Uterus (tissue), 2 donors: ENCODE results near the gene PFKFB3.

Experiments
- POLR2A ChIP-seq, 2 donors: fragments of 450-650 bp; IDR thresholded peaks; one replicate each; pipeline ENCODE4 v1.6.1; 2016; ENCODE audit warnings: antibody characterized with exemption in 2 of 2, mild to moderate bottlenecking in 1 of 2, moderate library complexity in 1 of 2
- TF ChIP-seq, protein P1 (sequence below), 4 experiments: fragments of 200-600 bp in 2 of 4; fragments of 450-650 bp in 2 of 4; sonication (generic) in 2 of 4; IDR thresholded peaks; one replicate each; pipeline ENCODE4 v1.5.1; 2016 to 2019; ENCODE audit warnings: antibody characterized with exemption in 4 of 4, mild to moderate bottlenecking in 2 of 4, moderate library complexity in 1 of 4

- TF ChIP-seq, protein P1, sequence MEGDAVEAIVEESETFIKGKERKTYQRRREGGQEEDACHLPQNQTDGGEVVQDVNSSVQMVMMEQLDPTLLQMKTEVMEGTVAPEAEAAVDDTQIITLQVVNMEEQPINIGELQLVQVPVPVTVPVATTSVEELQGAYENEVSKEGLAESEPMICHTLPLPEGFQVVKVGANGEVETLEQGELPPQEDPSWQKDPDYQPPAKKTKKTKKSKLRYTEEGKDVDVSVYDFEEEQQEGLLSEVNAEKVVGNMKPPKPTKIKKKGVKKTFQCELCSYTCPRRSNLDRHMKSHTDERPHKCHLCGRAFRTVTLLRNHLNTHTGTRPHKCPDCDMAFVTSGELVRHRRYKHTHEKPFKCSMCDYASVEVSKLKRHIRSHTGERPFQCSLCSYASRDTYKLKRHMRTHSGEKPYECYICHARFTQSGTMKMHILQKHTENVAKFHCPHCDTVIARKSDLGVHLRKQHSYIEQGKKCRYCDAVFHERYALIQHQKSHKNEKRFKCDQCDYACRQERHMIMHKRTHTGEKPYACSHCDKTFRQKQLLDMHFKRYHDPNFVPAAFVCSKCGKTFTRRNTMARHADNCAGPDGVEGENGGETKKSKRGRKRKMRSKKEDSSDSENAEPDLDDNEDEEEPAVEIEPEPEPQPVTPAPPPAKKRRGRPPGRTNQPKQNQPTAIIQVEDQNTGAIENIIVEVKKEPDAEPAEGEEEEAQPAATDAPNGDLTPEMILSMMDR (IDR thresholded peaks at IDR 0.05) = no peak
- no peak for TF ChIP-seq POLR2A (IDR thresholded peaks at IDR 0.05)
These were observed 9.2 kb downstream of the PFKFB3 start for GRCh38 chr10:6211671-6212635.
